ENCODE measurements around the gene EPHA6.
"Not testable (repeated sequence)": the region's sequence is repeated elsewhere in the genome, so short reads cannot be mapped to it uniquely, and the experiment has no call there.

Gene EPHA6

DNA sequence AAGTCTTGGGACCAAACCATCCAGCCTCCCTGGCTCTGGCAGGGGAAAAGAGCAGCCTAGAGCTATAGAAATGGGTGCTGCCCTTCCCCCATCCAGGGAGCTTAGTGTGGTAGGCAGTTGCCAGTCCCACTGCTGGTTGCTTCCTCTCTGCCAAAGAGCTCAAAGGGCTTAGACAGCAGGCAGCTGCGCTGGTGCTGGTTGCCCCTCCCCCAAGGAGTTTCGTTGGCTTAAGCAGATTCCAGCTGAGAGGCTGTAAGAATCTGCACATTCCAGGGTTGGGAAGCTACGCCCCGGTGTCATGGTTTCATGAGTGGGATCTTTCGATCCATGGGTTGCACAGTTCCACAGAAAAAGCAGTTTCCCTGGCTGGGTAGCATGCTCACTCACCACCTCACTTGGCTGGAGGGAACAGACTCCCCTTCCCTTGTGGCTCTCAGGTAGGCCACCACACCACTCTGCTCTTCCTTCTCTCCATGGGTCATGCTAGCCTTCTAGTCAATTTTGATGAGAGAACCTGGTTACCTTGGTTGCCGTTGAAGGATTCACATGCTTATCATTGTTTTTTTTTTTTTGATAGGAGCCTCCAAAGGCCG, 195.1 kb downstream of the EPHA6 start:
- DNase-seq (ENCODE audit: low read depth, low spot score), result no peak
- in situ Hi-C loops (cut with HindIII; ENCODE audit: low sequenced_read_pairs), result no loop called here
- TF ChIP-seq, protein P1, sequence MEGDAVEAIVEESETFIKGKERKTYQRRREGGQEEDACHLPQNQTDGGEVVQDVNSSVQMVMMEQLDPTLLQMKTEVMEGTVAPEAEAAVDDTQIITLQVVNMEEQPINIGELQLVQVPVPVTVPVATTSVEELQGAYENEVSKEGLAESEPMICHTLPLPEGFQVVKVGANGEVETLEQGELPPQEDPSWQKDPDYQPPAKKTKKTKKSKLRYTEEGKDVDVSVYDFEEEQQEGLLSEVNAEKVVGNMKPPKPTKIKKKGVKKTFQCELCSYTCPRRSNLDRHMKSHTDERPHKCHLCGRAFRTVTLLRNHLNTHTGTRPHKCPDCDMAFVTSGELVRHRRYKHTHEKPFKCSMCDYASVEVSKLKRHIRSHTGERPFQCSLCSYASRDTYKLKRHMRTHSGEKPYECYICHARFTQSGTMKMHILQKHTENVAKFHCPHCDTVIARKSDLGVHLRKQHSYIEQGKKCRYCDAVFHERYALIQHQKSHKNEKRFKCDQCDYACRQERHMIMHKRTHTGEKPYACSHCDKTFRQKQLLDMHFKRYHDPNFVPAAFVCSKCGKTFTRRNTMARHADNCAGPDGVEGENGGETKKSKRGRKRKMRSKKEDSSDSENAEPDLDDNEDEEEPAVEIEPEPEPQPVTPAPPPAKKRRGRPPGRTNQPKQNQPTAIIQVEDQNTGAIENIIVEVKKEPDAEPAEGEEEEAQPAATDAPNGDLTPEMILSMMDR (IDR thresholded peaks at IDR 0.05; ENCODE audit: low read depth, low read length), result no peak
- H3K4me3 ChIP-seq (ENCODE audit: low read depth, low read length), result no peak overlapping the region

DNA sequence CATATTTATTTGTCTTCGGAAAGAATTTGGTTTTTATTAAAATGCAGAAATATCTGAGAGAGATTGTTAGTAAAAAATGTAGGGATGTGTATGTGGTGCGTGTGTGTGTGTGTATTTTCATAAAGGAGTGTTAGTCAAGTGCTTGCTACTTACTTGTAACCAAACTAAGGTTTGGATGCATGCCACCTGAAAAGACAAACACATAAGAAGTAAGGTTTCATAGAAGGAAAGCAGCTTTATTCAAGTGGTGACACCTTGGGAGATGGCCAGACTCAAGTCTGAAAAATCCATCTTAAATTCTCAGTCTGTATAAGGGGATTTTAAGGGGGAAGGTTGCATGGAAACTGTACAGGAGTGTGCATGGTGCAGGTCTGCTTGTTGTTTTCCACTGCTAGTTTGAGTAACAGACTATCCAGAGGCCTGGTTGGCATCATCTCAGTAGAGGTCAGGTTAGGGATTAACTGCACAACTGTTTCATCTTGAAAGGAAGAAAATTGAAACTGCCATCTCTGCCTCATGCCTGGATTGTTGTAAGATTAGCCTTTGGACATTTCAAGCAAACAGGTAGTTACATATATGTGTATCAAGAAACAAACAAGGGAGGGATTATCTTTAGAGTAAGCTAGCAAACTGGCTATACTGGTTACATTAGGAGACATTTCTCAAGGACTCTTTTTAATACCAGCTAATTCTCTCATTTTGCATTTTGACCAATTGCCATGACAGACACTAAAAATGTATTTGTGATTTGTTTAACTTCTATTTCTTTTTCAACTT, 196.7 kb downstream of the EPHA6 start:
- DNase-seq (ENCODE audit: low read depth, low spot score), result no peak
- in situ Hi-C loops (cut with HindIII; ENCODE audit: low sequenced_read_pairs), result no loop called here
- TF ChIP-seq, protein P1 (IDR thresholded peaks at IDR 0.05; ENCODE audit: low read depth, low read length), result no peak
- H3K4me3 ChIP-seq (ENCODE audit: low read depth, low read length), result no peak overlapping the region

GRCh38 chr3:97021778-97022177, 207.4 kb downstream of the EPHA6 start:
- no peak overlapping the region for H3K4me3 ChIP-seq (ENCODE audit: low read depth, low read length)
- in situ Hi-C loops (cut with HindIII; ENCODE audit: low sequenced_read_pairs), result no loop called here
- TF ChIP-seq, protein P1 (IDR thresholded peaks at IDR 0.05; ENCODE audit: low read depth, low read length), result no peak
- no peak for DNase-seq (ENCODE audit: low read depth, low spot score)

DNA sequence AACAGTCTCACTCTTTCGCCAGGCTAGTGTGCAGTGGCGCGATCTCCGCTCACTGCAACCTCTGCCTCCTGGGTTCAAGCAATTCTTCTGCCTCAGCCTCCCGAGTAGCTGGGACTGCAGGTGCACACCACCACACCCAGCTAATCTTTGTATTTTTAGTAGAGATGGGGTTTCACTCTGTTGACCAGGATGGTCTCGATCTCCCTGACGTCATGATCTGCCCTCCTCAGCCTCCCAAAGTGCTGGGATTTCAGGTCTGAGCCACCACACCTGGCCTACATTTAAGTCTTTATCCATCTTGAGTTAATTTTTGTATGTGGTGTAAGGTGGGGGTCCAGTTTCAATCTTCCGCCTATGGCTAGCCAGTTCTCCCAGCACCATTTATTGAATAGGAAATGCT, 211.2 kb downstream of the EPHA6 start:
- DNase-seq (ENCODE audit: low read depth, low spot score); in situ Hi-C loops (cut with HindIII; ENCODE audit: low sequenced_read_pairs); H3K4me3 ChIP-seq (ENCODE audit: low read depth, low read length): not testable (repeated sequence)

- in situ Hi-C loops (cut with HindIII; ENCODE audit: low sequenced_read_pairs), result no loop called here
- H3K4me3 ChIP-seq (ENCODE audit: low read depth, low read length), result no peak overlapping the region
- TF ChIP-seq, protein P1 (IDR thresholded peaks at IDR 0.05; ENCODE audit: low read depth, low read length), result no peak
- no peak for DNase-seq (ENCODE audit: low read depth, low spot score)
These were observed 215.6 kb downstream of the EPHA6 start for GRCh38 chr3:97029972-97030371.

DNA sequence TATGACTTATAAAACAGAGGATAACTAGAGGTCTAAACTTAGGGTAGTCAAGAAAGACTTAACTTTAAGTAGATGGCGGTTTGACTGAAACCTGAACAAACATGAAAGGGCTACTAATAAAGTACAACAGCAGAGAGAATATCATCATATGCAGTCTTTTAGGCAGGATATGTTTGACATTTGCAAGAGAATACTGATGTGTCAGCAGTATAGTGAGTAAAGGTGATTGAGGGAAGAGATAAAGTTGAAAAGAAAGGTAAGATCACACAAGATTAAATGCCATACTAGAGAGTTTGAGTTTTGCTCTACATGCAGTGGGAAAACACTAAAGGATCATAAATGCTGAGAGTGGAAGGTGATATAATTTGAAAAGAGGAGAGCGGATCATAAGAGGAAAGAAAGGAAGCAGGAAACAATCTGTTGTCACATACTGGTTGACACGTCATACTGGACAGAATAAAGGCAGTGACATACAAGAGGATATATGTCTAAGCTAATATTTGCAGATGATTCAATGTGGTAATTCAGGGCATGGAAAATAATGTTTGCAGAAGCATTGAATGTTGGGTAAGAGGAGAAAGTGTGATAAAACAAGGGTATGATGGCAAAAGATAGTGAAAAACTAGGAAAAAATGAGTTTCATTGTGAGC, 223.0 kb downstream of the EPHA6 start:
- no peak for DNase-seq (ENCODE audit: low read depth, low spot score)
- TF ChIP-seq, protein P1 (IDR thresholded peaks at IDR 0.05; ENCODE audit: low read depth, low read length), result no peak
- H3K4me3 ChIP-seq (ENCODE audit: low read depth, low read length), result no peak overlapping the region
- in situ Hi-C loops (cut with HindIII; ENCODE audit: low sequenced_read_pairs), result no loop called here

- no peak for DNase-seq (ENCODE audit: low read depth, low spot score)
- no peak overlapping the region for H3K4me3 ChIP-seq (ENCODE audit: low read depth, low read length)
- TF ChIP-seq, protein P1 (IDR thresholded peaks at IDR 0.05; ENCODE audit: low read depth, low read length), result no peak
- in situ Hi-C loops (cut with HindIII; ENCODE audit: low sequenced_read_pairs), result no loop called here
These were observed 229.0 kb downstream of the EPHA6 start for GRCh38 chr3:97043411-97043810.
